K562 (cell line): ENCODE data around the gene MEGF10. TPM values are rescaled to one million over a fixed set of nuclear protein-coding genes. Genes with fewer than 3 reads are reported as not detected.

Source experiments
- ATAC-seq: fragments of 200-7000 bp; cut with Tn5 transposase; 3 replicates; pipeline ENCODE4 v1.9.1; 2020; ENCODE audit warnings: moderate library complexity
- BruUV-seq: library from RNA; stranded (reverse); fragments of 400-500 nt; replicated peaks from 2 replicates; lab custom pipeline; 2021; lab: Mats Ljungman, UMichigan
- CTCF ChIA-PET: fragments of 300-600 bp; formaldehyde crosslinking; extraction: SDS; loops from one replicate; lab custom pipeline; 2021; ENCODE audit warnings: low intra/inter-chr PET ratio; lab: Yijun Ruan, JAX
- POLR2A ChIA-PET: fragments of 300-600, 350-650 bp; sonication (Branson Sonifier 250); formaldehyde crosslinking; extraction: SDS; loops from one replicate; lab custom pipeline; 2021; ENCODE audit warnings: antibody characterized with exemption, inconsistent platforms; lab: Yijun Ruan, JAX
- DNase-seq, 4 experiments: peaks; one replicate each; pipeline versions ENCODE4 v3.0.0 to v3.0.0-alpha.2; 2011 to 2018; ENCODE audit warnings: low spot score in 3 of 4, mixed read lengths in 3 of 4; ENCODE audit errors: extremely low read depth in 1 of 4
- FAIRE-seq: peaks from 2 replicates; lab custom pipeline; 2011; peaks lifted over from hg19 to GRCh38; lab: Jason Lieb, UNC
- H2AFZ ChIP-seq: 2 replicates; pipeline ENCODE4 v1.6.0; 2011; ENCODE audit warnings: low read depth, low read length, control low read depth, inconsistent platforms
- H3K27ac ChIP-seq: fragments of 200-600 bp; 3 replicates; pipeline ENCODE4 v1.8.0; 2011; ENCODE audit warnings: low read depth, mild to moderate bottlenecking, control low read depth, inconsistent platforms, low read length, moderate library complexity, mixed read lengths; ENCODE audit errors: extremely low read depth
- H3K27me3 ChIP-seq, 2 experiments: fragments of 300-600 bp in 1 of 2; 2 replicates in 1 of 2; 3 replicates in 1 of 2; pipeline versions ENCODE4 v1.6.0 to v1.8.0; 2011; ENCODE audit warnings: inconsistent platforms in 2 of 2, low read length in 2 of 2, mild to moderate bottlenecking in 1 of 2, mixed read lengths in 1 of 2, moderate library complexity in 1 of 2; ENCODE audit not compliant: control insufficient read depth in 2 of 2, insufficient read depth in 2 of 2
- H3K36me3 ChIP-seq: fragments of 300-600 bp; 3 replicates; pipeline ENCODE4 v1.8.0; 2011; ENCODE audit warnings: mild to moderate bottlenecking, low read length, inconsistent platforms; ENCODE audit not compliant: control insufficient read depth, insufficient read depth
- H3K4me1 ChIP-seq, 2 experiments: fragments of 200-600 bp in 1 of 2; replicated peaks in 1 of 2; 2 replicates in 1 of 2; 3 replicates in 1 of 2; pipeline versions ENCODE4 v1.5.1 to v1.8.0; 2011; ENCODE audit warnings: inconsistent platforms in 2 of 2, low read length in 2 of 2, mild to moderate bottlenecking in 1 of 2, mixed read lengths in 1 of 2, moderate library complexity in 1 of 2; ENCODE audit not compliant: control insufficient read depth in 2 of 2, insufficient read depth in 2 of 2
- H3K4me2 ChIP-seq: 2 replicates; pipeline ENCODE4 v1.6.1; 2011; ENCODE audit warnings: low read length, control low read depth, inconsistent platforms, mixed read lengths; ENCODE audit not compliant: insufficient read depth
- H3K4me3 ChIP-seq: fragments of 200-600 bp; sonication (generic), shearing (Covaris generic); 2 replicates; pipeline ENCODE4 v1.5.1; 2016; ENCODE audit warnings: control low read depth, inconsistent platforms
- H3K79me2 ChIP-seq: fragments of 200-600 bp; 3 replicates; pipeline ENCODE4 v1.8.0; 2011; ENCODE audit warnings: low read length, inconsistent platforms; ENCODE audit not compliant: control insufficient read depth, insufficient read depth
- H3K9ac ChIP-seq, 2 experiments: 2 replicates each; pipeline versions ENCODE4 v1.6.0 to v1.6.1; 2011; ENCODE audit warnings: low read depth in 2 of 2, low read length in 2 of 2, control low read depth in 1 of 2, inconsistent platforms in 1 of 2, mild to moderate bottlenecking in 1 of 2, mixed read lengths in 1 of 2; ENCODE audit not compliant: insufficient read depth in 1 of 2
- H3K9me1 ChIP-seq: one replicate; pipeline ENCODE4 v1.6.0; 2011; ENCODE audit warnings: inconsistent platforms, mild to moderate bottlenecking, low read length, moderate library complexity; ENCODE audit not compliant: control insufficient read depth, insufficient read depth
- H3K9me3 ChIP-seq: replicated peaks from 2 replicates; pipeline ENCODE4 v1.5.1; 2011; ENCODE audit warnings: low read depth, low read length, inconsistent platforms; ENCODE audit not compliant: control insufficient read depth, insufficient read depth
- H4K20me1 ChIP-seq: replicated peaks from 2 replicates; pipeline ENCODE4 v1.6.1; 2011; ENCODE audit warnings: low read length, inconsistent platforms, mixed read lengths; ENCODE audit not compliant: control insufficient read depth, insufficient read depth
- CCAR2 ChIP-seq: fragments of 200-400 bp; formaldehyde crosslinking; IDR thresholded peaks from 2 replicates; pipeline ENCODE4 v1.6.1; 2017; ENCODE audit warnings: mild to moderate bottlenecking, low read depth, low read length
- CREB1 ChIP-seq, 2 experiments: sonication (generic) in 1 of 2; formaldehyde crosslinking in 1 of 2; IDR thresholded peaks; 2 replicates each; pipeline versions ENCODE4 v1.6.1 to v1.8.0; 2012 to 2022; ENCODE audit warnings: inconsistent platforms in 1 of 2, mild to moderate bottlenecking in 1 of 2, missing genetic modification reagents in 1 of 2, moderate library complexity in 1 of 2
- CREM ChIP-seq: IDR thresholded peaks from 2 replicates; pipeline ENCODE4 v1.6.1; 2014; ENCODE audit warnings: antibody characterized with exemption, low read depth
- E2F3 ChIP-seq: fragments of 250-450 bp; sonication (Bioruptor Pico); IDR thresholded peaks from 2 replicates; pipeline ENCODE4 v1.4.0; 2020; ENCODE audit warnings: mild to moderate bottlenecking
- HIVEP1 ChIP-seq: fragments of 250-450 bp; sonication (Bioruptor Pico); IDR thresholded peaks from 2 replicates; pipeline ENCODE4 v1.4.0; 2020; ENCODE audit warnings: mild to moderate bottlenecking
- MIER1 ChIP-seq: fragments of 450-650 bp; IDR thresholded peaks from 2 replicates; pipeline ENCODE4 v1.6.1; 2016; ENCODE audit warnings: antibody characterized with exemption, mild to moderate bottlenecking, low read depth
- POLR2H ChIP-seq: IDR thresholded peaks from 2 replicates; pipeline ENCODE4 v1.6.1; 2016; ENCODE audit warnings: missing genetic modification characterization, low read depth, mild to moderate bottlenecking, control low read depth, missing compliant biosample characterization, moderate library complexity
- TRIM25 ChIP-seq: fragments of 450-650 bp; IDR thresholded peaks from 2 replicates; pipeline ENCODE4 v1.7.0; 2016; ENCODE audit warnings: borderline replicate concordance
- ZNF134 ChIP-seq: fragments of 250-450 bp; sonication (Bioruptor Pico); conservative IDR thresholded peaks from 2 replicates; pipeline ENCODE4 v1.4.0; 2020
- ZNF174 ChIP-seq: fragments of 250-450 bp; sonication (Bioruptor Pico); IDR thresholded peaks from 2 replicates; pipeline ENCODE4 v1.4.0; 2020; ENCODE audit warnings: mild to moderate bottlenecking
- ZNF57 ChIP-seq: fragments of 450-650 bp; formaldehyde crosslinking; IDR thresholded peaks from 2 replicates; pipeline ENCODE4 v1.4.0; 2020; ENCODE audit warnings: mild to moderate bottlenecking, moderate library complexity
- WGBS: fragments of 100-300 bp; shearing (Covaris generic); methylation state at CpG from one replicate; pipeline ENCODE4 v1.1.6; 2016; ENCODE audit warnings: low coverage, mixed read lengths; ENCODE audit not compliant: insufficient coverage; ENCODE audit errors: missing lambda C conversion rate; 5-methylcytosine and 5-hydroxymethylcytosine counted together
- in situ Hi-C: fragments of 300-500 bp; cut with MboI; formaldehyde crosslinking; loops from 4 replicates; pipeline ENCODE4 v1.15.0; 2018; ENCODE audit warnings: inconsistent platforms, mixed read lengths
- intact Hi-C: fragments of 100-400 bp; cut with micrococcal nuclease; formaldehyde crosslinking; loops from 2 replicates; pipeline ENCODE4 v1.14.2; 2022
- polyA plus RNA-seq, 8 experiments: library from polyadenylated mRNA; depleted of rRNA in 4 of 8; stranded (reverse) in 5 of 8; unstranded in 3 of 8; fragments of >200 nt; fragmentation: Nextera tagmentation in 2 of 8; fragmentation: Illumina TruSeq in 1 of 8; extraction: Ambion mirVana in 2 of 8; extraction: Trizol in 1 of 8; gene quantifications; 2 replicates each; pipeline versions ENCODE4 v1.2.1 to v1.2.3, GENCODE V29; 2011 to 2014; ENCODE audit warnings: inconsistent platforms in 1 of 8, missing spikeins in 1 of 8
- total RNA-seq, 7 experiments: library from RNA; depleted of rRNA in 6 of 7; stranded (reverse); fragments of >200 nt in 6 of 7; fragmentation: Illumina TruSeq in 2 of 7; extraction: Trizol in 2 of 7; gene quantifications; 2 replicates each; pipeline versions ENCODE4 v1.2.1 to v1.2.3, GENCODE V29; 2011 to 2021; ENCODE audit warnings: low replicate concordance in 1 of 7
- TF ChIP-seq, protein P1 (sequence below): fragments of 450-650 bp; IDR thresholded peaks from 2 replicates; pipeline ENCODE4 v1.6.1; 2016; ENCODE audit warnings: mild to moderate bottlenecking
- TF ChIP-seq, protein P2 (sequence below): fragments of 150-350 bp; conservative IDR thresholded peaks from 2 replicates; pipeline ENCODE4 v1.6.1; 2014; ENCODE audit warnings: low read length
- TF ChIP-seq, protein P3 (sequence below): fragments of 250-450 bp; sonication (Bioruptor Pico); IDR thresholded peaks from 2 replicates; pipeline ENCODE4 v1.9.0; 2021; ENCODE audit warnings: mild to moderate bottlenecking, inconsistent platforms

MEGF10 gene
- total and polyA plus RNA-seq, 9 of the 15 experiments (the other 6 are each of a cell fraction or from before 2014, with no cell fraction given), result 0.07 TPM; not detected in 8

- POLR2A ChIA-PET, result no interaction called here
- Histone ChIP-seq H3K4me3 (no peak overlapping the region), H4K20me1 (no peaks in the 10 kb centered on the region), H3K36me3 (no peaks in the 10 kb centered on the region), H3K79me2 (no peaks in the 10 kb centered on the region), H3K27ac (no peak overlapping the region)
- FAIRE-seq, result no peak
- WGBS, result 1% methylated on average over 5 of the region's 5 CpGs
- in situ Hi-C loops, result no loop called here
- no peak for TF ChIP-seq CREM
- TF ChIP-seq E2F3, result no peak
- TF ChIP-seq, protein P1, sequence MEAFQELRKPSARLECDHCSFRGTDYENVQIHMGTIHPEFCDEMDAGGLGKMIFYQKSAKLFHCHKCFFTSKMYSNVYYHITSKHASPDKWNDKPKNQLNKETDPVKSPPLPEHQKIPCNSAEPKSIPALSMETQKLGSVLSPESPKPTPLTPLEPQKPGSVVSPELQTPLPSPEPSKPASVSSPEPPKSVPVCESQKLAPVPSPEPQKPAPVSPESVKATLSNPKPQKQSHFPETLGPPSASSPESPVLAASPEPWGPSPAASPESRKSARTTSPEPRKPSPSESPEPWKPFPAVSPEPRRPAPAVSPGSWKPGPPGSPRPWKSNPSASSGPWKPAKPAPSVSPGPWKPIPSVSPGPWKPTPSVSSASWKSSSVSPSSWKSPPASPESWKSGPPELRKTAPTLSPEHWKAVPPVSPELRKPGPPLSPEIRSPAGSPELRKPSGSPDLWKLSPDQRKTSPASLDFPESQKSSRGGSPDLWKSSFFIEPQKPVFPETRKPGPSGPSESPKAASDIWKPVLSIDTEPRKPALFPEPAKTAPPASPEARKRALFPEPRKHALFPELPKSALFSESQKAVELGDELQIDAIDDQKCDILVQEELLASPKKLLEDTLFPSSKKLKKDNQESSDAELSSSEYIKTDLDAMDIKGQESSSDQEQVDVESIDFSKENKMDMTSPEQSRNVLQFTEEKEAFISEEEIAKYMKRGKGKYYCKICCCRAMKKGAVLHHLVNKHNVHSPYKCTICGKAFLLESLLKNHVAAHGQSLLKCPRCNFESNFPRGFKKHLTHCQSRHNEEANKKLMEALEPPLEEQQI, result no peak
- TF ChIP-seq CREB1 (IDR thresholded peaks at IDR 0.05), result no peak
- TF ChIP-seq CREB1 (CRISPR knock-in tag; IDR thresholded peaks at IDR 0.05), result no peak
- no peak for TF ChIP-seq HIVEP1 (CRISPR knock-in tag)
- TF ChIP-seq, protein P2, sequence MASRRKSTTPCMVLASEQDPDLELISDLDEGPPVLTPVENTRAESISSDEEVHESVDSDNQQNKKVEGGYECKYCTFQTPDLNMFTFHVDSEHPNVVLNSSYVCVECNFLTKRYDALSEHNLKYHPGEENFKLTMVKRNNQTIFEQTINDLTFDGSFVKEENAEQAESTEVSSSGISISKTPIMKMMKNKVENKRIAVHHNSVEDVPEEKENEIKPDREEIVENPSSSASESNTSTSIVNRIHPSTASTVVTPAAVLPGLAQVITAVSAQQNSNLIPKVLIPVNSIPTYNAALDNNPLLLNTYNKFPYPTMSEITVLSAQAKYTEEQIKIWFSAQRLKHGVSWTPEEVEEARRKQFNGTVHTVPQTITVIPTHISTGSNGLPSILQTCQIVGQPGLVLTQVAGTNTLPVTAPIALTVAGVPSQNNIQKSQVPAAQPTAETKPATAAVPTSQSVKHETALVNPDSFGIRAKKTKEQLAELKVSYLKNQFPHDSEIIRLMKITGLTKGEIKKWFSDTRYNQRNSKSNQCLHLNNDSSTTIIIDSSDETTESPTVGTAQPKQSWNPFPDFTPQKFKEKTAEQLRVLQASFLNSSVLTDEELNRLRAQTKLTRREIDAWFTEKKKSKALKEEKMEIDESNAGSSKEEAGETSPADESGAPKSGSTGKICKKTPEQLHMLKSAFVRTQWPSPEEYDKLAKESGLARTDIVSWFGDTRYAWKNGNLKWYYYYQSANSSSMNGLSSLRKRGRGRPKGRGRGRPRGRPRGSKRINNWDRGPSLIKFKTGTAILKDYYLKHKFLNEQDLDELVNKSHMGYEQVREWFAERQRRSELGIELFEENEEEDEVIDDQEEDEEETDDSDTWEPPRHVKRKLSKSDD, result no peak
- TF ChIP-seq MIER1, result no peak
- no peak for TF ChIP-seq POLR2H
- TF ChIP-seq CCAR2, result no peak
- no peak for TF ChIP-seq ZNF57 (CRISPR knock-in tag)
- no peak for TF ChIP-seq TRIM25
- TF ChIP-seq ZNF174 (CRISPR knock-in tag), result no peak
- TF ChIP-seq, protein P3, sequence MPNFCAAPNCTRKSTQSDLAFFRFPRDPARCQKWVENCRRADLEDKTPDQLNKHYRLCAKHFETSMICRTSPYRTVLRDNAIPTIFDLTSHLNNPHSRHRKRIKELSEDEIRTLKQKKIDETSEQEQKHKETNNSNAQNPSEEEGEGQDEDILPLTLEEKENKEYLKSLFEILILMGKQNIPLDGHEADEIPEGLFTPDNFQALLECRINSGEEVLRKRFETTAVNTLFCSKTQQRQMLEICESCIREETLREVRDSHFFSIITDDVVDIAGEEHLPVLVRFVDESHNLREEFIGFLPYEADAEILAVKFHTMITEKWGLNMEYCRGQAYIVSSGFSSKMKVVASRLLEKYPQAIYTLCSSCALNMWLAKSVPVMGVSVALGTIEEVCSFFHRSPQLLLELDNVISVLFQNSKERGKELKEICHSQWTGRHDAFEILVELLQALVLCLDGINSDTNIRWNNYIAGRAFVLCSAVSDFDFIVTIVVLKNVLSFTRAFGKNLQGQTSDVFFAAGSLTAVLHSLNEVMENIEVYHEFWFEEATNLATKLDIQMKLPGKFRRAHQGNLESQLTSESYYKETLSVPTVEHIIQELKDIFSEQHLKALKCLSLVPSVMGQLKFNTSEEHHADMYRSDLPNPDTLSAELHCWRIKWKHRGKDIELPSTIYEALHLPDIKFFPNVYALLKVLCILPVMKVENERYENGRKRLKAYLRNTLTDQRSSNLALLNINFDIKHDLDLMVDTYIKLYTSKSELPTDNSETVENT, result no peak
- no peak for TF ChIP-seq ZNF134 (CRISPR knock-in tag)
- TF ChIP-seq, all 486 proteins: peak for 0
- Histone ChIP-seq H3K9me1 (no peaks in the 10 kb centered on the region), H3K9me3 (no peaks in the 10 kb centered on the region), H3K4me1 (no peaks in the 10 kb centered on the region), H3K27me3 (peaks cover 0 to 6% of the 10 kb centered on the region in 2 experiments; a peak in 1 of 5 replicates), H2AFZ (no peak overlapping the region), H3K4me2 (no peak overlapping the region), H3K9ac (no peak overlapping the region)
- ATAC-seq, result no peak
- no TSS peak for BruUV-seq
- CTCF ChIA-PET, result no interaction called here
- DNase-seq, result no peak
- intact Hi-C loops, result no loop called here
Measured at GRCh38 chr5:127428748-127429147, 138.2 kb downstream of the MEGF10 start.
